Left kidney (tissue), 2 donors: ENCODE data around the gene DUSP22. TPM values are rescaled to one million over a fixed set of nuclear protein-coding genes. Genes with fewer than 3 reads are reported as not detected.

Experiments used
- DNase-seq: peaks from one replicate; pipeline ENCODE4 v3.0.0-alpha.2; 2013
- polyA plus RNA-seq: library from polyadenylated mRNA; unstranded; fragments of 120-200 nt; gene quantifications from one replicate; pipeline ENCODE4 v1.2.1, GENCODE V29; 2013; ENCODE audit not compliant: insufficient read length

DUSP22 gene
- polyA plus RNA-seq, 1 donor = 21.2 TPM

DNA sequence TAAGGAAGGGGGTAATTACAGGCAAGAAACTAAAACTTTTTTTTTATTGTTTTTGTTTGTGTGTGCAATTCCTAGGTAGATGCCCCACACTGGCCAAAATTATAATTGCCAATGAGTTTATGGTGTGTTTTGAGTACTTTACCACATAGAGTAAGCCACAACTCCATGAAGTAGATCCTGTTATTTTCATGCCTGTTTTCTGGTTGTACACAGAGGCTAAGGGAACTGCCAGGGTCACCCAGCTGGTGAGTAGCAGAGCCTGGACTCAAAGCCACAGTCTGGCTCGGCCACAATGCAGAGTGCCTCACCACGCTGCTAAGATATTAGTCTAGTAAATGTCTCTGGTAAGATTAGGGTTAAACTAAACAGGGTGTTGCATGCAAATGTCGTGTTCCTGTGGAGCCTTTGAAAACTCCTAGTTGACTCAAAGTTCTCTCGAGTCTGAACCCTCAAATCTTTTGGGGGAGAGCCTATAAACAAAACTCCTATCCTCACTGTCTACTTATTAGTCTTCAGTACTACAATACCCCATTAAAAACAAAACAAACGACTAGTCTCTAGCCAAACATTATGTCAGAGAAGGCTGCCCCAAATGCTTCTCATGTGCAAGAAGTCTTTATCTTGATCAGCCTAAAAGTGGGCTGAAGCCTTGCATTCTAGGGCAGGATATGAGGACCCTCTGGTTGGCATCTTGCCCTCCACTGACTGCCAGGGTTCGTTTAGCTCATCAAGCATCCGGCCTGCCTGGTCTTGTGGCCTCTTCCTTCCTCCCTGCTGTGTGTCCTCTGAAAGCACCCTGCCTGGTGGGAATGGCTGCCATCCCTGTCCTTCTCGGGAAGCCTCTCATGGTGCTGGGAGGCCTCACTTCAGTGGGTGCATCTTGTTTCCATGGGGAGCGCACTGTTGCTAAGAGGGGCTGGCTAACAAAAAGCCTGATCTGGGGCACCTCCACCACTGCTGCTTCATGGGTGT, 4.2 kb downstream of the DUSP22 start:
- no peak for DNase-seq

DNA sequence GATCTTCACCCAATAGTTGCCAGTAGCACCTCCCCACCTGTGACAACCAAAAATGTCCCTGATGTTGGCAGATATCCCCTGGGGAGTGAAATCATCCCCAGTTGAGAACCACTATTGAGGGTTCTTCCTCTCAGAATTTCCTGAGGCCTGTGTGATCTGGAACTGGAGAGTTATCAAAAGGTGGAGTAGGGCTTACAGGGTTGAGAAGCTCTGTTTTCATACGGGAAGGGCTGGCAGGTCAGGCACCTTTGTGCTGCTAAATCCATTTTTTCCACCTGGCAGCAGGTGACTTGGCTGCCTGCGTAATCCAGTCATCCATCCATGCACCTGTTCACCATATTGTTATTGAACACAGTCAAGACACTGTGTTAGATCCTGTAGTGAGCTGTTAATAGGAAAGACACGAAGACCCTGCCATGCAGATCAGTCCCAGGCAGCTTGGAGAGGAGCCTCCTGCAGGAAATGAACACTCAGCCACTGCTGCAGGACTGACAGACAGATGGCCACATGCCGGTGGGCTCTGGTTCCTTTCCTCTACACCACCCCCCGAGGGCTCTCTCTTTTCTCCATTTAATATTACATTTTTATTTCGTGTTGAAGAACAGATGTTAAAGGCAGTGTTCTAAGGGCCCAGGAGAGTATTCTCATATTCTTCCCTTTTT, 5.4 kb downstream of the DUSP22 start:
- no peak for DNase-seq

DNA sequence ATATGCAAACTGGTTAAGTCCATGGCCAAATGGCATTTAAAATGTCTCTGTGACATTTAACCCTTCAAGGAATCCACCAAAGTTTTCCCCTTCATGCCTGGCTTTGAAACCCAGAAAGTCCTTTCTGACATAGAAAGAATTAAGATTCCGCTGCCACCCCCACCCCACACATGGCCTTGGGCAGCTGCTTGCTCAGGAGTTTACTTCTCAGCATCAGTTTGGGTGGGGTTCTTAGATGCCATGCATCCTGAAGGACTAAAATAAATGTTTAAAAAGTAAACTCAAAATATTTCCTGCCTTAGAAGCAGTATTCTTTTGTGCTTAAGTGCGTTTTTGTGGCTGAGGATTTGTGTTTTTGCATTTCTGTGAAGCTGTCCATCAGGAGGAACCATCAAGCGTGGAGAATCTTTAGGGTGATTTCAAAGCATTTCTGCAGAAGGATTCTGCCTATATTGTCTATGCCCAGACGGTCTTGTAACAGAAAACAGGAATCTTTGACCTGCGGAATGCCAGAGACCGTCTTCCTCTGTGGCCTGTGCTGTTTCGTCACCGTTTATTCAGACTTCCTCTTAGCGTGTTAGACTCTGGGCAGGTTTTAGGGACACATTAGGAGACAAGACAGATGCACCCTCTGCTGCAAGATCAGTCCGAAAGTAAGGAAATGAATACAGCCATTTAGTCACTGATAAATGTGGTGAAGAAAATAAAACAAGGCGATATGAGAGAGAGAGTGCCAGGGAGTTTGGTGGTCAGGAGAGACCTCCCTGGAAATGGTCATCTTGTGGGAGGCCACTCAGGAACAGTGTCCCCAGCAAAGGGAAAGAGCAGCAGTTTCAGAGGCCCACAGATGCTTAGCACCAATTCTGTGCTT, 6.2 kb downstream of the DUSP22 start:
- no peak for DNase-seq

DNA sequence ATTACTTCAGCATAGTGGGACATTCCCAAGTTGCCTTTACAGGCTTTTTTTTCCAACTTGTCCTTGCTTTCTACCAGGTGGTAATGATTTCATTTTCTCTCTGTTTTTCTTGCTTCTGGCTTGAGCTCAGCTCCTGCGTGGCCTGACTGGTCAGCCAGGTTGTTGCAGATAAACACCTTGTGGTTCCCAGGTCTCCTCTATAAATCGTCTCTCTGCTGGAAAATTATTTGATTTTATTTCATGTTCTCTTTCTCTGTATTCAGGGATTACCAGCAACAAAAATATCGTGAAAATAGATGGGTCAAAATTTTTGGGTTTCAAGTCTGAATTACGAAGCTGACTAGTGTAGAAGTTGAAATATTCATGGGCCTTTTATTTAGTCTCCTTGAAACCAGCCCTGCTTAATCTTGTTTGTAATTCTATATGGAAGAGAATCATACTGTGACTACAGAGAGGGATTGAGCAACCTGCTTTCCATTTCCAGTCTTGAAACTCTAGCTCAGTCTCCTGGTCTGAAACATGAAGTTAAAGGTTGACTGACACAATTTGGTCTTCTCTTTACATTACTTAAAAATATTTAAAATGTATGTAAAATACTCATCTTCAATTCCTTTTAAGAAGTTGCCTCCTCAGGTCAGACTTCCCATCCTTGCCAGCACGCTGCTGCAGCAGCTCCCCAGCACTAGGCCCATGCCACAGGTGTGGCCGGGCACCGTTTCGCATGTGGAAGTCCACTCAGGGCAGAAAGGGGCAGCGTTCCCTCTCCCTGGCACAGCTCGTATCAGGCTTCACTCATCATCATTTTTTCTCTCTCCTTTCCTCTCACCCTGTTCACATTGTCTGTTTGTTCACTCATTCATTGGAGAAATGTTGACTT, 7.1 kb downstream of the DUSP22 start:
- DNase-seq = no peak

DNA sequence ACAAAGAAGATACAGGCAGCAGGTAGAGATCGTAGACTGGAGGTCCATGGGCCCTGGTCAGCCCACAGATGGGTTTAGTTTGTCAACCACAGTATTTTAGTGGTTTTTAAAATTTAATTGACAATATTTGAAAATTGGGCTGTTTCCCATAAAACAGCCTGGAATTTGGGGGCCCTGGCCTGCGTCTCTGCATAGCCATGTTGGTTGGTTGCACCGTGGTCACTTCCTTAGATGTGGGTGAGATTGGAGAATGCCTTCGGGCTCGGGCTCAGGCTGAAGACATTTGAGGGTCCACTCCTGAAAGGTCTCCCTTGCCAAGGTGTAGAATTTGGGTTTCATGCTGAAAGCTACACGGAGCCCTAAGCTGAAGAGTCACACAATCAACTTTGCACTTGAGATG, 7.7 kb downstream of the DUSP22 start:
- no peak for DNase-seq

DNA sequence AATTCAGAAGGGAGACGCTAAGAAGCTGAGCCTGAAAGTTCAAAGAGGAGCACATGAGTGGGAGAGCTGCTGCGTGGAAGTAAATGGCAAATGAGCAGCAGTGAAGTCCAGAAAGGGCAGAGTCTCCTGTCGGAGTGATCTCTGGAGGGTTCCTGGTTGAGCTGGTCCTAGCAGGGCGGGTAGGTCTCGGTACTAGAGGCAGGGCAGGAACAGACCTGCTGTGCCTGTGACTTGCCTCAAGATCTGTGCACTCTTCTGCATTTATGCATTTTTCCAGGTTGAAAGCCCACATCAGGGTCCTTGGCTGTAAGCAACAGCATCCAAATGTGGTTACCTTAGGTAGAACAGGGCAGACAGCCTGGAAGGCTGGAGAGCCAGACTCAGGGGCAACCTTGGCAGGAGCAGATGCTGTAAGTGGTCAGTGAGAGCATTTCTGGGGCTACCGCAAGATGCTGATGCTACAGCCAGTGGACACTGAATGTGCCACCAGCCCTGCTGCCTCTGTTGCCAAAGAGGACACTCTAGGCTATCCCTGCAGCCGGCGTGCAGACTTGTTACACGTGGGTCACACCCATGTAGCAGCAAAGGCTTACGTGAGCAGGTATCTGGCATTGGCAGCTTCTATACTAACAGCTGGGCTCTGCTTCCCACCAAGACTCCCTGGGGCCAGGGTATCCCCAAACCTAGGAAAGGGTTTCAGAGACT, 8.4 kb downstream of the DUSP22 start:
- DNase-seq = no peak

DNA sequence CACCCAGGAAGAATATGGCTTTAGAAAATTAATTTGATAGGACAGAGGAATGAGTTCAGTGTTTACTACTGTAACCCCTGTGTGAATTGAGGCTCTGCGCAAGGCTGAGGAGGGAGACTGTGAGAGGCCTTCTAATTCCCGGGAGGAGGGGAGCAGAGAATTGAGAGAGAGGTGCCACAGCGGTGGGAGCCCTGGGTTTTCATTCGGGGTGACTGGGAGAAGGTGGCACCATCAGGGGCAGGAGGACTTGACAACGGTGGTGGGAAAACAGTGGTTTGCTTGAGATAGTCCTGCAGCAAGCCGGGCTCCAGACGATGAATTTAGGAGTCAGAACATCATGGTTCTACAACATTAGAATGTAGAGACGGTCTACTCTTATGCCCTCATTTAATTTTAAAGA, 9.2 kb downstream of the DUSP22 start:
- DNase-seq = no peak

GRCh38 chr6:301929-302705, 9.8 kb downstream of the DUSP22 start:
- no peak for DNase-seq

DNA sequence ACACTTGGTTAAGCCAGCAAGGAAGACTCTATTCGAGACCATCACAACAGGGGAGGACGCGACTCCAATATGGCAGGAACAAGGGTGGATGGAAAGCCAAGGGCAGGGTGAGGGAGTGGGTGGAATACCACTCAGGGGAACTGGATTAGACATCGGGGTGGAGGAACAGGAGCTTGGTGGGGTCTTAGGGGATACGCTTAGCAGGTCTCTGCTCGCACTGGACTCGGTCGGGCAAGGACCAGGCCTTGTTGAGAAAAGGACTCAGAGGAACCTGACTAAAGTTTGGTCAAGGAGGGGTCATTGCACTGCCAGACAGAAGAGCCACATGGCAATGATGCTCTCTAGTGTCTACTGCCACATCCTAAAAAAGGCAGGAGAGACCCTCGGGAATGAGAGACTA, 10.5 kb downstream of the DUSP22 start:
- no peak for DNase-seq

DNA sequence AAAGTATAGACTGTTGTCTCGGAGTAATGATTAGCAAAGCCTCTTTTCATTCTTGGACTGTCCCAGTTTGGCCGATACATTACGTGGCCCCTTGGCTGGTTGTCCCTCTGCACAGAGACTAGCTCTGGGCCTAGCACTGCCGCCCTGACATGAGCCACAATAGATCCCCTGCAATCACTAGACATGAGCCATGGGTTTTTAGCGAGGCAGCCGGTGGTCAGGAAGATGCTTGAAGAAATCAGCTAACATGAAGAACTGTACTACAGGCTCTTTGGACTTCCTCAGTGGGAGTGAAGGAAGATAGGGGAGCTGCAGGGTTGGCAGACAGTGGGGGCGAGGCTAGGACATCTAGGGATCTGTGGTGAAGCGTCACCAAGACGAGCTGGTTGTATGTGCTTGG, 11.0 kb downstream of the DUSP22 start:
- no peak for DNase-seq

GRCh38 chr6:303948-304558, 11.8 kb downstream of the DUSP22 start:
- DNase-seq = no peak

DNA sequence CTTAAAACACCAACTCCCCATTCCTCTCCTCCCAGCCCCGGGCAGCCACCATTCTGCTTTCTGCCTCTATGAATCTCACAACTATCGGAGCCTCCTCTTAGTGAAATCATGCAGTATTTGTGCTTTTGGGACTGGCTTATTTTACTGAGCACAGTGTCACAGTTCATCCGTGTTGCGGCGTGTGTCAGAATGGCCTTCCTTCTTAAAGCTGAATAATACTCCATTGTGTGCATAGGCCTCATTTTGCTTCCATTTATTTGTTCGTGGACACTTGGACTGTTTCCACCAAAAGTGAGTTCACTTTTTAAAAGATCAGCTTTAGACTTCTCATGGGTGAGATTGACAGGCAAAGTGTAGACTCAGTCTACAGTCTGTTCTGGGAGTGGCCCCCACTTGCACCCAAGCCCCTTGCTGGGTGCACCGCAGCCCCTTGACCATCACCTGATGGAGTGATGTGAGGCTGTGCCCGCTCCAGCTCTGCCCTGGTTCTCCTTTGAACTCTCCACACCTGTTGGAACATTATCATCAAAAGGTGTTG, 12.6 kb downstream of the DUSP22 start:
- no peak for DNase-seq

DNA sequence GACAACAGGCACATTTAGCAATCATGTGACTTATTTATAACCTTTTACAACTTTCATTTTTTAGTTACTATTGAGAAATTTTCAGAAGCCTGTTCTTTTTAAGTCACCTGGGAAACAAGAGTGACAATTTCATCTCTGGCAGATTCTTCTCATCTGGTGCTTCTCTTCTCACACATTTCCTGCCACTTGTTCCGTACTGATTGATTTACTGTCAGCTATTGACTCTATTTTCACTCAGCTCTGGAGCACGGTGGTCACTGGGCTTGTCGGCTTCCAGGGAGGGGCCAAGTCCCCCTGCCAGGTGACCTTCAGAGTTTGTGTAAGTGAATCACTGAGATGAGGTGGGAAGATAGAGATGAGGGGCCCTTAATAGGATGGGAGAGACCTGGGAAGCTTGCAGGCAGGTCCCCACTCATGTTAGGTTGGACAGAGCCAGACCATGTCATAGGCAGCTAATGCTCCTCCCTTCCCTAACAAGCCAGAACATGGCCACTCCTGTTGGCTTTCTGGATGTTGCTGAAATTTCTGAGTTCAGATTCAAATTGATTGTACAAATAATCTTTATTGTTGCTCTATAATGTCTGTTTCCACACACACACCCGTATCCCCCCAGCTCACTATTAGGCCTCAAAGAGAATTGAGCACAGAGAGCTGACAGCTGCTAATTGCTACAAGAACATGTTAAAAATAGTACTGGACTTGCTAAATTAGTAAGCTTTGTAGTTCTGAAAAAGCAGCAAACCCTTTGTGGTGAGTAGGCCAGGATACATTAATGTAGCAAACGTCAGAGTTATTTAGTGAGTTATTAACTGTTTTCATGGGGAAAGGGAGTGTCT, 13.3 kb downstream of the DUSP22 start:
- DNase-seq = no peak

GRCh38 chr6:306641-307061, 14.4 kb downstream of the DUSP22 start:
- DNase-seq = no peak

DNA sequence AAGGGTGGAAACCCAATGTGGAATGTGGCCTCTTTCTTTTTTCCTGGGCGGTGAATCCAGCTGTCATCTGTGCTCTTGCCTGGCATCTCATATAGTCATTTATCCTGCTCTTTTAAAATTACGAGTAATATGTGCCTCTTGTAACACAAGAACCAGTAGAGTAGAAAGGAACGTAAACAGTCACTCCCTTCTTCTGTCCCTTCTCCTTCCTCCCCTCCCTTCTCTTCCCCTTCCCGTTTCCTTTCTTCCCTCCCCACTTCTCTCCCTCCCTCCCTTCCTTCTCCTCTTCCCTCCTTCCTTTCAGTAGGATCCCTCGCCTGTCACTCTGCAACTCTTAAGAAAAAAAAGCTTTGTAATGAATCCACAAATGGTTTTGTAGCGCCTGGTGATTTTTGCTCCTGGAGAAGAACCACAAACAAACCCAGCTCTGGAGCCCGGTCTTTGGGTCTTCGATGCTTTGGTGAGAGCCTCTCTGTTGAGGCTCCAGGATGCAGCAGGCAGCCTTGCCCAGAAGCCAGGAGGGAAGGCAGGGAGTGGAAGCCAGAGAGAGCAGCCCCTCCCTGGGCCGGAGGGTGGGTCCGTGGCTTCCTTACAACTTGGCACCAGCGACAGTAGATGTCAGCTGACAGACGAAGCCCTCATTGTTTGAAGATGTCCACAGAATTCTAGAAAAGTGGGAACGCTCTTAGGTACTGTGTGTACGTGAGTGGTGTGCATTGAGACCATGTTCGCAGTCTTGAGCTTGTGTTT, 15.0 kb downstream of the DUSP22 start:
- no peak for DNase-seq

DNA sequence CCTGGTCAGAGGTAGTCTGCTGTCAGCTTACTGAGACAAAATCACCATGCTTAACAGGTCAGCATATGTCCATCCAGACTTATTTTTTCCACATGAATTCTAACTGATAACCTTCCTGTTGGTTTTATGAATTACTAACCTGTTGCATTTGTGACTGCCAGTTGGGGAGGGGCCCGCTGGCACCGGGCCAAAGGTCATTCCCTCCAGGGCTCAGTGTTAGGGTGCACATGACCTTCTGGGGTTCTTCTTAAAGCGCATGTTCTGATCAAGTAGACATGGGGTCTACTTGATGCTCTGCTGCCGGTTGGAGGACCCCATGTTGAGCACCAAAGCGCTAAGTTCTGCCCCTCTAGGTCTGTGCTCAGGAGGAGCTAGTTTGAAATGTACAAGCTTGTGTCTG, 15.6 kb downstream of the DUSP22 start:
- DNase-seq = no peak

DNA sequence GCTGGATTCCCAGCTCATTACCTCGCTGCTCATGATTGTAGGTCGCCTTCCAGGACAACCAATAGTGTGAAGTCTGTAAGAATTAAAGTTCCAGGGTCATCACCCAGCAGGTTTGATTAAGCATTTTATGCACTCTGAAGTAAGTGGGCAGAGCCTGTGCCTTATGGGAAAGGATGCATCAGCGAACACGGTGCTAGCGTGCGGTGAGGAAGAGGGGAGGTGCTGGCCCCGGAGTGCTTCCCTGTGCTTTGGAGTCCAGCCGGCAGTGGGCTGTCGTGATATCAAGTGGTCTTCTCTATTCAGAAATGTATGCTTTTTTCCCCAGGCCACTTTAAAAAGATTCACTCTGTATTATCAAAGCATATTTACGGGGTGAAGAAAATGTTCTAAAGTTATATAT, 16.0 kb downstream of the DUSP22 start:
- no peak for DNase-seq

GRCh38 chr6:308768-309167, 16.5 kb downstream of the DUSP22 start:
- no peak for DNase-seq
